Activated CD4-positive, alpha-beta T cell treated with anti-CD3 and anti-CD28 coated beads, Interleukin-2, amount 50 U/mL, for 24 hours (primary cell): ENCODE results near the gene ACAP2.
"Not testable (repeated sequence)": the region's sequence is repeated elsewhere in the genome, so short reads cannot be mapped to it uniquely, and the experiment has no call there.

Source experiments
- DNase-seq, 2 donors: peaks; one replicate each; pipeline ENCODE4 v3.0.0-alpha.2; 2020; ENCODE audit warnings: low read depth in 1 of 2, low spot score in 1 of 2

ACAP2 gene

DNA sequence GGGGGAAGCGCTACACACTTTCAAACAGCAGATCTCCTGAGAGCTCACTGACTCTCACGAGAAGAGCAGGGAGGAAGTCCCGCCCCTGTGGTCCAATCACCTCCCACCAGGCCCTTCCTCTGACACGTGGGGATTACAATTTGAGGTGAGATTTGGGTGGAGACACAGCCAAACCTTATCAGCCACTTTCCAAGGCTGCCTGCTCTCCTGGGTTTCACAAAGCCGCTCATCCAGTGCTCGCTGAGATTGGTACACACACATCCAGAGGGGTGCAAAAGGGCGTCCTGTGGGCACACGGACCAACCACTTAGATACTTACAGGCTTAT is 195.0 kb downstream of the ACAP2 start:
- DNase-seq = no peak

DNA sequence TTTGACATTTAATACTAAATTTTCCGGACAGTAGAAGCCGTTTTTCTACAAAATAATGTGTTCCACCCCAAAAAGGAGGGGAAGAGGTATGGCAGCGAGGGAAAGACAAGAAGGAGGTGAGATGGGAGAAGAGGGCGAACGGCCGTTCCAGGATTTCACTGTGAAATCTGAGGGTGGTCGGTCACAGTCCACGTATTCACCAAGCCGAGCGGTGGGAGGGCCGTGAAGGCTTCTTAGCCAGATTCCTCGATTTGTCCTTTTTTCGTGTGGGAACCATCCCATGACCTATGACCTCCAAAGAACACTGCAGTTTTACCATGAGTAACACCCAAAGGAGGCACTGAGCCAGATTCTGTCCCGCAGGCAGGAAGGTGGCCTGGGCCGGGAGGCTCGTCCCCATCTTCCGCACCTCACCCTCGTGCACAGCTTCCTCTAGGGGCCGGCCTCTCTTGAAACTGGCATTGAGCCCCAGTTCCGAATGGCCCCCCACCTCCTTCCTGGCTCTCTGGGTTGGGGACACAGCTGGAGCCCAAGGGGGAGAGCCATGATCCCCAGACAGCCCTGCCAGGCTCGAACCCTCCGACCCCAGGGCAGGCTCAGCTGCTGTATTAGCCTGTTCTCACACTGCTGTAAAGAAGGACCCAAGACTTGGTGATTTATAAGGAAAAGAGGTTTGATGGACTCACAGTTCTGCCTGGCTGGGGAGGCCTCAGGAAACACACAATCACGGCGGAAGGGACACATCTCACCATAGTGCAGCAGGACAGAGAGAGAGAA is 195.5 kb downstream of the ACAP2 start:
- DNase-seq = no peak

DNA sequence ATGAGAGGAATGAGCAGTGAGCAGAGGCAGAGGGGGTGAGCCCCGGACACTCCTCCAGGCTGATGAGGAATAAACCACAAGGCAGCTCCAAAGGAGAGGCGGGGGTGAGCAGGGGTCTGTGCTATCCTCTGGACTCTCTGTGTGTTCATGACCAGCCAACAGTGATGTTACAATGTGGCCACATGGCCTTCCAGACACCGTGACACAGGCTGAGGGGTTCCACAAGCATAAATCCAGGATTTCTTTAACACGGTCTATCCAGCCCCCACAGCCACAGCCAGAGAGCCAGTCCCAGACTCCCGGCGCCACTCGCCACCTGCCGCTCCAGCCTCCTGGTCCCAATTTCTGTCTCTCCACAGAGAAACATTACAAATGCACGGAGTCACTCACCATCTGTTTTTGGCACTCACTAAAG is 196.2 kb downstream of the ACAP2 start:
- DNase-seq = no peak

DNA sequence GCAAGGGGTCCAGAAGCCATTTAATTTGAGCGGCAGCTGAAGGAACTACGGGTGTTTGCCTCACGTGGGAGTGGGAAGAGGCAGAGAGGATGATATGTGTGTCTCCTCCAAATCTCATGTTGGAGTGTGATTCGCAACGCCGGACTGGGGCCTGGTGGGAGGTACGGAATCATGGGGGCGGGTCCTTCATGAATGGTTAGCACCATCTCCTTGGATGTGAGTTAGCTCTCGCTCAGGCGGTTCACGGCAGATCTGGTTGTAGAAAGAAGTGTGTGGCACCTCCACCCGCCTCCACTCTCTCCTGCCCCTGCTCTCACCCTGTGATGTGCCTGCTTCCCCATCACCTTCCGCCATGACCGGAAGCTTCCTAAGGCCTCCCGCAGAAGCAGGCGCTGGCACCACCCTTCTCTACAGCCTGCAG is 197.3 kb downstream of the ACAP2 start:
- no peak for DNase-seq

DNA sequence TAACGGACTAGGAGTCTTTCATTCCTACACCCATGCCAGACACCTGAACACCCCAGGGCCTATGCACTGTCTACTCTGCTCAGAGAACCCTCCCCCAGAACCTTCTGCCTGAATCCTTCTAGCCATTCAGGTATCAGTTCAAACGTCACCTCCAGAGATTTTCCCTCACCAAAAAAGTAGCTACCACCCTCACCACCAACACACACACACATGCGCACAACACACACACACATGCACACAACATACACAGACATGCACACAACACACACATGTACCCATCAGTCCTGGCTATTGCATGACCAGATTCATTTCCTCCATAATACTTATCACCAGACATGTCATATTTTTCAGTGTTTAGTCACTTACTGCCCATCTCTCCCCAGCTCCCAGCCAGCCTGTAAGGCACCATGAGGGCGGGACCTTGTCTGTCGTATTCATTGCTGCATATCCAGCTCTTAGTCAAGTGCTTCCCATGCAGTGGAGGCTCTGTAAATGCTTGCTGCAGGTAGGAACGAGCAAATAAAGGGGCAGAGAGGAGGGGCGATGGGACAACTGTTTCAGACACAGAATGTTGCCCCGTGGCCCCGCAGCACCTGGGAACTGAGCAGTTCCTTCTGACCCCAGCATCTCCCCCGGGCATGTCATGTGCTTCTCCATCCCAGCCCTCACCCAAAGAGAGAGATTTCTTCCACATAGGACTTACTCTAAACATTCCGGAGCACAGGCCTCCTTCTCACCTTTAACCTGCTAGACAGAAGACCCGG is 201.0 kb downstream of the ACAP2 start:
- no peak for DNase-seq

DNA sequence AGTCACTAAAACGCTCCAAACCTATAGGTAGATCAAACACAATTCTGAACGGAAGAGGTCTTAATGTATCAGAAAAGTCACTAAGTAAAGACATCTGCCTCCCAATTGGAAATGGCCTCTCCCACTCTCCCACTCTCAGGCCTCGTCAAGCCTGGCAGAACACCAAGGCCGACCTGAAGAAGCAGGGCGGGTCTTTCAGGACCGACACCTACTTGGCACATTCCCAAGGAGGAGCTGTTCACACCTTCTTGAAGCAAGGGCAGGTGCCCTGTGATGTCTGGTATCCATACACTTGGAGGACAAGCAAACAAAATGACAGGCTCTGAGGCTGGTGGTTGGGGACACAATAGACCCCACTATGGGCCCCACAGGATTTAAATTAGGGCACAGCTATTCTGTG is 201.9 kb downstream of the ACAP2 start:
- DNase-seq = no peak

DNA sequence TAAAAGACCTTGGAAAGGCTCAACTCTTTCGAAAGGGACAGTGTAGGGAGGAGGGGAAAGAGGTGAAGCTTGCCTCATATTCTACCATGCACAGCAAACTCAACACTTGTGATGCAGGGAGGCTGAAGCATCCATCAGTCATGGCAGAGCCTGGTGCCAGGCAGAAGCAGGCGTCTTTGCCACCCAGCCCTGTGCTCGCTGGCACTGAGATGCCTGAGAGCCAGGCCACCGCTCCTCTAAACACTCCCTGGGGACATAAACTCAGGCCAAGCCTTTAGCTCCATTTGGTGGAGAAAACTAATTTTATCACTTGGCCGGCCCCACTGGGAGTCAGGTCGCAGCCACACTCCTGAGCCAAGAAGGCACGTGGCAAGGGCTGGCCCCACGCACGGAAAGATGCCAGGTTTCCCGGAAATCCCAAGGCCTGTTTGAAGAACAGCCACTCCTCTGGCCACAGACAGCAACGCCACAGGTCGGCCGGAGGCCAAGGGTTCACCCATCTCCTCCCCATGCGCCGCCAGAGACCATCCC is 202.6 kb downstream of the ACAP2 start:
- no peak for DNase-seq

DNA sequence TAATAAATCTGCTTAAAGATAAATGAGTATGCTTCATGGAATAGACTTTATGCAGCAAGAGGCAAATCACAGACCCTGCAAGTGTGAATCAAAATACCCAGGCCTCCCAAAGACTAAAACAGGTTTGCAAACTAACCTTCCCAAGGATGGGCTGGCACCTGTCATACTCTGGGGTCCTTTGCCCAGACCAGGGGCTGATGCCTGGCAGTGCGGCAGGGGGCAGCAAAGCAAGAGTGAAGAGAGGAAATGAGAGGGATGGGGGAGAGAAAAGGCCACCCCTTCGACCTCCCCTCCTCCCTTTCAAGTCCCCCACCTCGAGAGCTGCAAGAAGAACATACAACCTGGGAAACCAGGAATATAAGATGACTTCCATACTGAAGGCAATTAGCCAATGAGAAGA is 203.7 kb downstream of the ACAP2 start:
- DNase-seq = no peak

DNA sequence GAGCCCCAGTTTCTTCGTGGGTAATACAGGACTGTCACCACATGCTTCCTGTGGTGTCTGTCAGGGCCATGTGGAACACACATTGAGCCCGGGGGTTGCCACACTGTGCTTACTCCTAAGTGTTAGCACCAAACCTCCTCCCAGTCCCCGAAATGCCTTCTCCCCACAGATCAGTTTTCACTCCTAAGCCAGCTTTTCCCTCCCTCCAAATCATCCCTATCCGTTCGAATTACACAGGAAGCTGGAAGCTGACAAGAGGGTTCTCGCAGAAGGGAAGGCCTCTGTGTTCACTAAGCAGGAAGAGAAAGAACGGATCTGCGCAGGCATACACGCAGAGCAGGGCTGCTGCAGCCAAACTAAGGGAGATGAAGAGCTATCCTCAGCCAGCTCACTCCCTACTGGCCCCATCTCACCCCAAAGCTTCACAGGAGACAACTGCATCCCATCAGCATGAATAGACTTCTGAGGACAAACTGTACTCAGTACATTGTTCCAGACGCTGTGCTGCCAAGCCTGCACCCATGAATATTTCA is 204.2 kb downstream of the ACAP2 start:
- no peak for DNase-seq

DNA sequence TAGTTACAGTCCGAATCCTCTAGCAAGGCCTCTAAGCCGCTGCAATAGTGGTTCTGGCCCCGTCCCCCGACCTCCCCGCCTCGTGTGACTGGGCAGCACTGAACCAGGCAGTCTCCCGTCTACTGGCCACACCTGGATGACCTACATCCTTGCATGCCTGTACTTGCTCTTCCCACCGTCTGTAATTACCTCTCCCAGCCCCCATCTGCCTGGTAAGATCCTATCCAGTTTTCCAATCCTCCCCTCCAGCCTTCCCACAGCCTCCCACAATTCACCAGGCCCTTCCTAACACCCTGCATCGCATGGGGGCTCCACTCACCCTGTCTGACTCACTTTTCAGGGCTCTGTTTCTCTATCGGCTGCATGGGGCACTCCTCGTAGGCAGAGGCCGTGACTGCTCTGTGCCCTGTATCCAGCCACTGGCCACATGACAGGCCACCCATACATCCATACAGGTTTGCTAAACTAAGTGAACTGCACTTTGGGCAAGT is 204.7 kb downstream of the ACAP2 start:
- no peak for DNase-seq

DNA sequence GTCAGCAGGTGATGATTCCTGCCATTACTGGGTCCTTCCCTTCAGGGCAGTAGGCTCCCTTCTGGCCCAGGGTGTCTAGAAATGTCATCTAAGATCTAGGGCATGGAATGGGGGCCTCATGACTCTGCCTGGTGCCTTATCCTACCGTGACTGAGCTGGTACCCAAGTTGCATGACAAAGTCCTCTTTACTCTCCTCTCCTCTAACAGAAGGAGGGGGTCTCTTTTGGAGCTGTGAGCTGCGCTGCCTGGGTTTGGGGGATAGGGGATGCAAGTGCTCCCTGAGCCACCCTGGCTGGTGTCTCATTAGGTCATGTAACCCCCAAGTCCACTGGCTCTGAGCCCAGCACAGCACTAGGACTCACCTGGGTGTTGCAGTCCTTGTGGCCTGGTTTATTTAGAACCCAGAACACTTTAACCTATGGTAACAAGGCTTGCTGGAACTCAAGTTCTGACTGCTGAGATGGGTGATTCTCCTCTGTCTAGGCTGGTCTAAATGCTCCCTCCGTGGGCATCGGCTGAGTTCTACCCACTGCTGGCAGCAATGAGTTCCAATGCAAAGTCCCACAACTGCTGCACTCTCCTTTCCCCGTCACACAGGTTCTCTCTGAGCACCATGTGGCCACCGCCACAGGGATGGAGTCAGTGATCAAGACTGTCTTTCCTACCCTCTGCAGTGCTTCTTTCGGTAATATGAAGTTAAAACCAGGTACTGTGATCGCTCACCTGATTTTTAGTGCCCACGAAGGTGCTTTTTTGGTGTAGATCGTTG is 205.8 kb downstream of the ACAP2 start:
- no peak for DNase-seq

DNA sequence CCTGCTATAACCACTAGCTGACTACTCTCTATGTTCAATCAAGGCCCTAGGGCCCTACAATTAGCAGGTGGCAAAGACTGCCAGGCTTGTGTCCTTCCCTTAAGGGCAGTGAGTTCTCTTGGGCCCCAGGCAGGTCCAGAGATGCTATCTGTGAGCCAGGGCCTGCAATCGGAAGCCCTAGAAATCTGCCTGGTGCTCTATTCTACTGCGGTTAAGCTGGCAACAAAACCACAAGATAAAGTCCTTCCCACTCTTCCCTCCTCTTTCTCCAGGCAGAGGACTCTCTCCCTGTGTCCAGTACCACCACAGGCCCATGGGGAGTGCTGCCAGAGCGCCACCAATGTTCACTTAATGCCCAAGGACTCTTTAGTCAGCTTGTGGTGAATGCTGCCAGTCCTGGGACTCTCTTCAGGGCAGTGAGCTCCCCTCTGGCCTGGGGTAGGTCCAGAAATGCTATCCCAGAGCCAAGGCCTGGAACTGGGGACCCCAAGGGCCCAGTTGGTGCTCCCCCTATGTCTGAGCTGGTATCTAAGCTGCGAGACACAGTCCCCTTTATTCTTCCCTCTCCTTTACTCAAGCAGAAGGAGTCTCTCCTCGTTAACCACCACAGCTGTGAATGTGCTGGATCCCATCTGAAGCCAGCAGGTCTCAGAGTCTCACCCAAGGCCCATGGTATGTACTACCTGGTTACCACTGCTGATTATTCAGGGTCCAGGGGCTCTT is 206.6 kb downstream of the ACAP2 start:
- DNase-seq = no peak

DNA sequence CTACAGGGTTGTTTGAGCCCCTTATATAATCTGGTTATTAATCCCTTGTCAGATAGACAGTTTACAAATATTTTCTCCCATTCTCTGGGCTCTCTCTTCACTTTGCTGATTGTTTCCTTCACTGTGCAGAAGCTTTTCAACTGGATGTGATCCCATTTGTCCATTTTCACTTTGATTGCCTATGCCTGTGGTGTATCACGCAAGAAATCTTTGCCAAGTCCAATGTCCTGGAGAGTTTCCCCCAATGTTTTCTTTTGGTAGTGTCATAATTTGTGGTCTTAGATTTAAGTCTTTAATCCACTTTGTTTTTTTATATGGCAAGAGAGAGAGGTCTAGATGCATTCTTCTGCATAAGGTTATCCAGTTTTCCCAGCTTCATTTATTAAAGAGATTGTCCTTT is 212.6 kb downstream of the ACAP2 start:
- DNase-seq = no peak

DNA sequence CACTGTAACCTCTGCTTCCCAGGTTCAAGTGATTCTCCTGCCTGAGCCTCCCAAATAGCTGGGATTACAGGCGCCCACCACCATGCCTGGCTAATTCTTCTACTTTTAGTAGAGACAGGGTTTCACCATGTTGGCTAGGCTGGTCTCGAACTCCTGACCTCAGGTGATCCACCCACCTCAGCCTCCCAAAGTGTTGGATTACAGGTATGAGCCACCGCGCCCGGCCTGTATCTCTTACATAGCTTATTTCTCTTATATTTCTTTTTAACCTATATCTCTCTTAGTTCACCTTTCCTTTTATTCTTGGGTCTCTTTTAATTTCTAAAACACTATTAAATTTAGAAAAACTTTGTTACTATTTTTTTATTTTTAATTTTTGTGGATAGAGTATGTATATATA is 213.9 kb downstream of the ACAP2 start:
- DNase-seq = not testable (repeated sequence)

DNA sequence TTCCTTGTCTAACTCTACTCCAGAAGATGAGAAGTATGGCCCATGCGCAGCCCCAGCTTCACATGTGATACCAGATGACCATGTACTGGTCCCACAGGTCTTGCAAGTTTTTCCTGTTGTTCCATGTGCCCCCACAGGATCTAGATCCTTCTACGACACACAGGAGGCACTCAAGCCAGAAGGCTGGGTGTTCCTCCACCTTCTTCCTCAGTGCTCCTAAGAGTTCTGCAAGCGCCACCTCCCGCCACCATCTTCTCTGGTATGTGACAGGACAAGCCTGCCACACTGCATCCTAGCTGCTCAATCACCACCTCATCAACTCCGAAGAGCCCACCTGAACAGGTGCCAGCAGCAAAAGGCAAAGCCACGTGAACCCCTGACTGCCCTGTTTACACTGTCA is 214.9 kb downstream of the ACAP2 start:
- no peak for DNase-seq

DNA sequence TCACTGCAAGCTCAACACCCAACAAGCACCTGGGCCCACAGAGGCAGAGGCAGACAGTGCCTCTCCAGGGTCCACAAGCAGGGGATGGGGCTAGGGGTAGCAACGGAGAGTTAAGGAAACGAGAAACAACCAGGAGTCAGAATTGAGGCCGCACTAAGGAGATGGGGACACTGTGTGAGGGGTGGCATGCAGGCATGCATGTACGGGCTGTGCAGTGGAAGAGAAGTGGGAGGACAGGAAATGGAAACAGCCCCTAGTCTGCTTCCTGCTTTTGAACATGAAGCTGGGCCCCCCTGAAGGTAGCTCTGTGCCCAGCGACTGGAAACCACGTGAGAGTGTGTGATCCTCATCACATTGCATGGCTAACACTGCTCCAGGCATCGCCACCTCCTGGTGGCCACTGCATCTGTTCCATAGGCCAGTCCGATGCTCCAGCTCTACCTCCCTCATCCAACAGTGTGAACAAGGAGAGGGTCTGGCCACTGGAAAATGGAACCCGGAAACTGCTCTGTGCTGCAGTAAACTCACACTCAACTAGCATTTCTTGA is 215.8 kb downstream of the ACAP2 start:
- DNase-seq = no peak

DNA sequence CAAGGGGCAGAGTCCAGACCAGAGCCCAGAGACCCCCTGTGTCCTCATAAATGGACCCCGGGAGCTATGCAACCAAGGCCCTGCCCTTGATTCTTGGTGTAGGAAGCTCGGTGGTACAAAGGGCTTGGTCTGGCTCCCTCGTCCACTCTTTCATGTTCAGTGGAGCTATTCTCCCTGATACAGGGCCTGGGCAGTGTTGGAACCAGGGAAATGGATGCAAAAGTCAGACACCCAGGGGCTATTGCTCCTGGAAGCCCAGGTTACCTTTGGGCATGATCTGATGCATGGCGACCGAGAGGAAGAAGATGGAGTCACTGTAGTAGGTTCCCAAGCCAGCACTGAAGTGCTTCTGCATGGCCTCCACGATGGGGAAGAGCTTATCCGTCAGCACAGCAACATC is 216.4 kb downstream of the ACAP2 start:
- no peak for DNase-seq

DNA sequence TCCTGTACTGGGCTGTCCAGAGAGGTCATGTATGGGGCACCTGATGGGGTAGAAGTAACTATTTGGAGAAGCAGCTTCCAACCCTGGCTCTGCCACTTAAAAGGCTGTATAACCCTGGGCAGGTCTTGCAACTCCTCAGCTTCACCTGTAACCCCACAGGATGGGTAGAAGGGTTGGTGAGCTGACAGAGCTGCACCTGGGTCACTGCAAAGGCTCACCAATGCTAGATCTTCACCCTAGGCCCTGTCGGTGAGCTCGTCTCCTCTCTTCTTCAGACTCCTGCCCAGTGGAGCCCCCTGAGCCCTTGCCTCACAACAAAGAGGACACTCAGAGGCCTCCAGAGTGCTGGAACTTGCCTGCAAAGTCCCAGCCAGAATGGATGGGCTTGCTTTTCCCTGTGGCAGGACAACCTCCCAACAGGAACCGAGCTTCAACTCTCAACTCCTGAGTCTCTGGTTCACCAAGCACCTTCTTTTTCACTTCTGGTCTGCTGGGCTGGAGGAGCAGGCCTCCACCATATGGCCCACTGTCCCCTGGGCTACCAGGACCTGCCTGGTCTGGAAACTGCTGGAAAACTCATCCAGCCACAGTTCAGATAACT is 217.7 kb downstream of the ACAP2 start:
- DNase-seq = no peak
